ENCODE results near the gene MAS1. TPM values are rescaled to one million over a fixed set of nuclear protein-coding genes. Genes with fewer than 3 reads are reported as not detected.

MAS1 gene
- total RNA-seq, 1 experiment from 2014 or later, result not detected

- intact Hi-C loops (cut with micrococcal nuclease; ENCODE audit: unreplicated experiment), result no loop called here
- peaks cover 52% of the 10 kb centered on the region for H3K27me3 ChIP-seq (ENCODE audit: control insufficient read depth, insufficient read depth, low read length)
- H3K9me3 ChIP-seq (ENCODE audit: control insufficient read depth, insufficient read depth, low read depth, low read length), result no peaks in the 10 kb centered on the region
- no peak for ATAC-seq
- no peak for TF ChIP-seq POLR2AphosphoS5 (IDR thresholded peaks at IDR 0.05; ENCODE audit: low read depth, low read length)
- TF ChIP-seq REST (IDR thresholded peaks at IDR 0.05; ENCODE audit: insufficient read depth in 1 of 2, low read depth in 2 of 2, low read length in 1 of 2), result no peak
- no peak for TF ChIP-seq SIN3A (IDR thresholded peaks at IDR 0.05; ENCODE audit: borderline replicate concordance, insufficient read depth, low read depth, low read length)
- TF ChIP-seq CTCF (IDR thresholded peaks at IDR 0.05), result no peak
- no peak for TF ChIP-seq TCF7L2 (IDR thresholded peaks at IDR 0.05; ENCODE audit: low read depth, low read length)
- CTCF ChIA-PET, result no interaction called here
- DNase-seq (ENCODE audit: low read depth, low spot score), result no peak
- BruUV-seq (replicated peaks), result no TSS peak
- no peak overlapping the region for H3K27ac ChIP-seq (ENCODE audit: low read length)
- in situ Hi-C loops (cut with HindIII; ENCODE audit: low pct_unique_long_range_greater_than_20kb, low sequenced_read_pairs), result no loop called here
- no peaks in the 10 kb centered on the region for H3K36me3 ChIP-seq (ENCODE audit: control insufficient read depth, insufficient read depth, low read length)
- H3K4me3 ChIP-seq (ENCODE audit: low read depth in 2 of 2, low read length in 2 of 2), result no peak overlapping the region
- no peaks in the 10 kb centered on the region for H3K4me1 ChIP-seq (ENCODE audit: control insufficient read depth, insufficient read depth, low read length)
- POLR2A ChIA-PET, result no interaction called here
Measured at GRCh38 chr6:159890201-159890600, 587 bp upstream of the MAS1 start.

DNA sequence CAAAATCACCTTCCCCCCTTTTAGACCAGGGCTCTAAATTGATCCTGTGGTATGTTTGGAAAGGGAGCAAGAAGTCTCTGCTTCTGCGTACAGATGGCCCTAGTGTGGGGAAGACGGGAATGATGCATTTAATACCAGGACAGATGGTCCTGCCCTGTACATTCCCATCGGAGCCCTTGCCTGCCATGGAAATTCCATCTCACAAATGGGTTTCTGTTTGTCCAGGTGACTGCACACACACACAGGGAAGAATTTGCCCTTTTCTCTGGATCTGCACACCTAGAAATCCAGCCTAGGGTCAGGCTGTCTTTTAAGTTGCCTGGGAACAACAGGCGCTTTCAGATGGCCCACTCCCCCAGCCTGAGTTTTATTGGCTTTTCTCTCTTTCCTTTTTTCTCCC, 1.3 kb downstream of the MAS1 start:
- no TSS peak for BruUV-seq (replicated peaks)
- peaks cover 49% of the 10 kb centered on the region for H3K27me3 ChIP-seq (ENCODE audit: control insufficient read depth, insufficient read depth, low read length)
- no peaks in the 10 kb centered on the region for H3K36me3 ChIP-seq (ENCODE audit: control insufficient read depth, insufficient read depth, low read length)
- CTCF ChIA-PET, result no interaction called here
- H3K9me3 ChIP-seq (ENCODE audit: control insufficient read depth, insufficient read depth, low read depth, low read length), result no peaks in the 10 kb centered on the region
- intact Hi-C loops (cut with micrococcal nuclease; ENCODE audit: unreplicated experiment) (no loop called here), in situ Hi-C loops (cut with HindIII; ENCODE audit: low pct_unique_long_range_greater_than_20kb, low sequenced_read_pairs) (no loop called here)
- no peaks in the 10 kb centered on the region for H3K4me1 ChIP-seq (ENCODE audit: control insufficient read depth, insufficient read depth, low read length)
- no peak overlapping the region for H3K27ac ChIP-seq (ENCODE audit: low read length)
- no peak for ATAC-seq
- TF ChIP-seq REST (IDR thresholded peaks at IDR 0.05; ENCODE audit: insufficient read depth in 1 of 2, low read depth in 2 of 2, low read length in 1 of 2), result no peak
- no peak for TF ChIP-seq POLR2AphosphoS5 (IDR thresholded peaks at IDR 0.05; ENCODE audit: low read depth, low read length)
- no peak for TF ChIP-seq CTCF (IDR thresholded peaks at IDR 0.05)
- TF ChIP-seq TCF7L2 (IDR thresholded peaks at IDR 0.05; ENCODE audit: low read depth, low read length), result no peak
- TF ChIP-seq SIN3A (IDR thresholded peaks at IDR 0.05; ENCODE audit: borderline replicate concordance, insufficient read depth, low read depth, low read length), result no peak
- H3K4me3 ChIP-seq (ENCODE audit: low read depth in 2 of 2, low read length in 2 of 2), result no peak overlapping the region
- POLR2A ChIA-PET, result no interaction called here
- no peak for DNase-seq (ENCODE audit: low read depth, low spot score)
